ENCODE measurements around the gene OSMR. TPM values are rescaled to one million over a fixed set of nuclear protein-coding genes. Genes with fewer than 3 reads are reported as not detected.
A peak's percentile ranks its signal among the peaks of the same experiment; 100 is the strongest.

OSMR gene
- total RNA-seq, 1 donor from 2014 or later: 2.8 TPM

GRCh38 chr5:38874948-38875456 is 29.2 kb downstream of the OSMR start:
- no peak overlapping the region for H3K4me3 Mint-ChIP-seq
- no peaks in the 10 kb centered on the region for H3K27me3 Mint-ChIP-seq (ENCODE audit: low read depth)
- no peak for TF ChIP-seq CTCF (conservative IDR thresholded peaks at IDR 0.05)
- peaks cover 4% of the 10 kb centered on the region for H3K36me3 Mint-ChIP-seq (ENCODE audit: low read depth)
- peaks cover 19% of the 10 kb centered on the region for H3K4me1 Mint-ChIP-seq
- no peak for DNase-seq (ENCODE audit: low read depth, low spot score)
- H3K9me3 Mint-ChIP-seq: peaks cover 11% of the 10 kb centered on the region
- peak overlapping the region; percentile 59 for H3K27ac Mint-ChIP-seq (ENCODE audit: unreplicated experiment)

- TF ChIP-seq CTCF (conservative IDR thresholded peaks at IDR 0.05): no peak
- Mint-ChIP-seq H3K4me3 (no peak overlapping the region), H3K9me3 (peaks cover 11% of the 10 kb centered on the region), H3K36me3 (ENCODE audit: low read depth) (peaks cover 4% of the 10 kb centered on the region), H3K4me1 (peaks cover 19% of the 10 kb centered on the region), H3K27me3 (ENCODE audit: low read depth) (no peaks in the 10 kb centered on the region), H3K27ac (ENCODE audit: unreplicated experiment) (no peak overlapping the region)
- DNase-seq (ENCODE audit: low read depth, low spot score): no peak
Observed at GRCh38 chr5:38878391-38879077, 32.7 kb downstream of the OSMR start.

- Mint-ChIP-seq H3K36me3 (ENCODE audit: low read depth) (peaks cover 4% of the 10 kb centered on the region), H3K27ac (ENCODE audit: unreplicated experiment) (peak overlapping the region; percentile 54), H3K9me3 (peaks cover 11% of the 10 kb centered on the region), H3K4me3 (no peak overlapping the region), H3K4me1 (peaks cover 25% of the 10 kb centered on the region), H3K27me3 (ENCODE audit: low read depth) (no peaks in the 10 kb centered on the region)
- TF ChIP-seq CTCF (conservative IDR thresholded peaks at IDR 0.05): no peak
- no peak for DNase-seq (ENCODE audit: low read depth, low spot score)
Observed at GRCh38 chr5:38879078-38879460, 33.3 kb downstream of the OSMR start.

- no peak for TF ChIP-seq CTCF (conservative IDR thresholded peaks at IDR 0.05)
- no peaks in the 10 kb centered on the region for H3K27me3 Mint-ChIP-seq (ENCODE audit: low read depth)
- H3K9me3 Mint-ChIP-seq: peaks cover 7% of the 10 kb centered on the region
- H3K27ac Mint-ChIP-seq (ENCODE audit: unreplicated experiment): peak overlapping the region; percentile 0
- peak overlapping the region; percentile 6 for H3K4me3 Mint-ChIP-seq
- H3K4me1 Mint-ChIP-seq: peaks cover 44% of the 10 kb centered on the region
- no peak for DNase-seq (ENCODE audit: low read depth, low spot score)
- H3K36me3 Mint-ChIP-seq (ENCODE audit: low read depth): peaks cover 9% of the 10 kb centered on the region
Observed at GRCh38 chr5:38883842-38884241, 38.0 kb downstream of the OSMR start.

GRCh38 chr5:38885208-38885607 is 39.4 kb downstream of the OSMR start:
- Mint-ChIP-seq H3K9me3 (peaks cover 4% of the 10 kb centered on the region), H3K27ac (ENCODE audit: unreplicated experiment) (no peak overlapping the region), H3K27me3 (ENCODE audit: low read depth) (no peaks in the 10 kb centered on the region), H3K4me3 (no peak overlapping the region), H3K4me1 (peaks cover 39% of the 10 kb centered on the region), H3K36me3 (ENCODE audit: low read depth) (peaks cover 5% of the 10 kb centered on the region)
- no peak for TF ChIP-seq CTCF (conservative IDR thresholded peaks at IDR 0.05)
- DNase-seq (ENCODE audit: low read depth, low spot score): no peak

All from neural crest cell (in vitro differentiated cells).